MG63 (cell line): ENCODE results near the gene USH2A. TPM values are rescaled to one million over a fixed set of nuclear protein-coding genes. Genes with fewer than 3 reads are reported as not detected.

ENCODE experiments used
- DNase-seq: peaks from one replicate; pipeline ENCODE4 v3.0.0-alpha.2; 2020
- H3K27me3 ChIP-seq: fragments of 250-450 bp; sonication (Bioruptor Pico); 2 replicates; pipeline ENCODE4 v1.5.1; 2020; ENCODE audit warnings: mild to moderate bottlenecking, moderate library complexity
- H3K36me3 ChIP-seq: fragments of 250-450 bp; sonication (Bioruptor Pico); 2 replicates; pipeline ENCODE4 v1.5.1; 2020; ENCODE audit warnings: mild to moderate bottlenecking, moderate library complexity
- H3K4me3 ChIP-seq: fragments of 250-450 bp; sonication (Bioruptor Pico); 2 replicates; pipeline ENCODE4 v1.5.1; 2020; ENCODE audit warnings: mild to moderate bottlenecking, moderate library complexity
- H3K9me3 ChIP-seq: fragments of 250-450 bp; sonication (Bioruptor Pico); 2 replicates; pipeline ENCODE4 v1.5.1; 2020; ENCODE audit warnings: mild to moderate bottlenecking, moderate library complexity
- total RNA-seq: library from RNA; depleted of rRNA; stranded (reverse); fragments of >200 nt; shearing (Covaris generic); gene quantifications from 2 replicates; pipeline ENCODE4 v1.2.3, GENCODE V29; 2014; ENCODE audit warnings: low replicate concordance

The USH2A gene
- total RNA-seq, 1 experiment from 2014 or later: 0.16 TPM

GRCh38 chr1:215797859-215798258 lies 625.4 kb downstream of the USH2A start:
- H3K9me3 ChIP-seq: no peaks in the 10 kb centered on the region; the same call in 1 of the 2 replicates
- no peaks in the 10 kb centered on the region for H3K36me3 ChIP-seq
- no peak overlapping the region for H3K4me3 ChIP-seq
- no peaks in the 10 kb centered on the region for H3K27me3 ChIP-seq
- DNase-seq: no peak

- no peaks in the 10 kb centered on the region for H3K36me3 ChIP-seq
- DNase-seq: no peak
These were observed 629.1 kb downstream of the USH2A start for GRCh38 chr1:215794156-215794555.

GRCh38 chr1:215793180-215793579 lies 630.1 kb downstream of the USH2A start:
- H3K36me3 ChIP-seq: no peaks in the 10 kb centered on the region
- H3K27me3 ChIP-seq: no peaks in the 10 kb centered on the region
- no peak for DNase-seq
- H3K4me3 ChIP-seq: no peak overlapping the region
- H3K9me3 ChIP-seq: no peaks in the 10 kb centered on the region; the same call in 1 of the 2 replicates

More at GRCh38 chr1:215794156-215794555, 629.1 kb downstream of the USH2A start:
- H3K4me3 ChIP-seq: no peak overlapping the region
- H3K9me3 ChIP-seq: no peaks in the 10 kb centered on the region; the same call in 1 of the 2 replicates
- no peaks in the 10 kb centered on the region for H3K27me3 ChIP-seq

- DNase-seq: no peak
- H3K27me3 ChIP-seq: no peaks in the 10 kb centered on the region
- H3K9me3 ChIP-seq: no peaks in the 10 kb centered on the region; the same call in 1 of the 2 replicates
- no peak overlapping the region for H3K4me3 ChIP-seq
- no peaks in the 10 kb centered on the region for H3K36me3 ChIP-seq
These were observed 630.8 kb downstream of the USH2A start for GRCh38 chr1:215792446-215792845.

GRCh38 chr1:215789981-215790380 lies 633.3 kb downstream of the USH2A start:
- H3K36me3 ChIP-seq: no peaks in the 10 kb centered on the region
- no peak for DNase-seq

GRCh38 chr1:215786997-215787396 lies 636.3 kb downstream of the USH2A start:
- Histone ChIP-seq H3K4me3 (no peak overlapping the region), H3K27me3 (no peaks in the 10 kb centered on the region), H3K9me3 (no peaks in the 10 kb centered on the region), H3K36me3 (no peaks in the 10 kb centered on the region)
- no peak for DNase-seq

More at GRCh38 chr1:215789981-215790380, 633.3 kb downstream of the USH2A start:
- Histone ChIP-seq H3K4me3 (no peak overlapping the region), H3K27me3 (no peaks in the 10 kb centered on the region), H3K9me3 (no peaks in the 10 kb centered on the region; the same call in 1 of the 2 replicates)

- Histone ChIP-seq H3K27me3 (no peaks in the 10 kb centered on the region), H3K36me3 (no peaks in the 10 kb centered on the region), H3K4me3 (no peak overlapping the region), H3K9me3 (no peaks in the 10 kb centered on the region)
- DNase-seq: no peak
These were observed 642.6 kb downstream of the USH2A start for GRCh38 chr1:215780641-215781040.

GRCh38 chr1:215780139-215780538 lies 643.1 kb downstream of the USH2A start:
- no peaks in the 10 kb centered on the region for H3K9me3 ChIP-seq
- no peak overlapping the region for H3K4me3 ChIP-seq
- DNase-seq: no peak
- H3K36me3 ChIP-seq: no peaks in the 10 kb centered on the region
- H3K27me3 ChIP-seq: no peaks in the 10 kb centered on the region

GRCh38 chr1:215779729-215780128 lies 643.5 kb downstream of the USH2A start:
- no peaks in the 10 kb centered on the region for H3K27me3 ChIP-seq
- H3K9me3 ChIP-seq: no peaks in the 10 kb centered on the region
- no peaks in the 10 kb centered on the region for H3K36me3 ChIP-seq
- no peak for DNase-seq
- H3K4me3 ChIP-seq: no peak overlapping the region

- Histone ChIP-seq H3K36me3 (no peaks in the 10 kb centered on the region), H3K9me3 (no peaks in the 10 kb centered on the region), H3K27me3 (no peaks in the 10 kb centered on the region), H3K4me3 (no peak overlapping the region)
- no peak for DNase-seq
These were observed 645.8 kb downstream of the USH2A start for GRCh38 chr1:215777370-215777925.

GRCh38 chr1:215776336-215776735 lies 646.9 kb downstream of the USH2A start:
- no peak for DNase-seq
- Histone ChIP-seq H3K4me3 (no peak overlapping the region), H3K9me3 (no peaks in the 10 kb centered on the region), H3K36me3 (no peaks in the 10 kb centered on the region), H3K27me3 (no peaks in the 10 kb centered on the region)

GRCh38 chr1:215772151-215772550 lies 651.1 kb downstream of the USH2A start:
- H3K27me3 ChIP-seq: no peaks in the 10 kb centered on the region
- no peaks in the 10 kb centered on the region for H3K36me3 ChIP-seq
- H3K9me3 ChIP-seq: no peaks in the 10 kb centered on the region
- no peak overlapping the region for H3K4me3 ChIP-seq
- DNase-seq: no peak

- Histone ChIP-seq H3K9me3 (no peaks in the 10 kb centered on the region), H3K36me3 (no peaks in the 10 kb centered on the region), H3K27me3 (no peaks in the 10 kb centered on the region), H3K4me3 (no peak overlapping the region)
- no peak for DNase-seq
These were observed 654.9 kb downstream of the USH2A start for GRCh38 chr1:215768303-215768702.

- no peaks in the 10 kb centered on the region for H3K27me3 ChIP-seq
- H3K36me3 ChIP-seq: no peaks in the 10 kb centered on the region
- no peak for DNase-seq
- no peak overlapping the region for H3K4me3 ChIP-seq
- no peaks in the 10 kb centered on the region for H3K9me3 ChIP-seq
These were observed 655.5 kb downstream of the USH2A start for GRCh38 chr1:215767761-215768160.

GRCh38 chr1:215766521-215766920 lies 656.7 kb downstream of the USH2A start:
- Histone ChIP-seq H3K4me3 (no peak overlapping the region), H3K9me3 (no peaks in the 10 kb centered on the region), H3K27me3 (no peaks in the 10 kb centered on the region), H3K36me3 (no peaks in the 10 kb centered on the region)
- no peak for DNase-seq

- Histone ChIP-seq H3K27me3 (no peaks in the 10 kb centered on the region), H3K4me3 (no peak overlapping the region), H3K9me3 (no peaks in the 10 kb centered on the region), H3K36me3 (no peaks in the 10 kb centered on the region)
- DNase-seq: no peak
These were observed 657.4 kb downstream of the USH2A start for GRCh38 chr1:215765833-215766232.

GRCh38 chr1:215761446-215761845 lies 661.8 kb downstream of the USH2A start:
- Histone ChIP-seq H3K36me3 (no peaks in the 10 kb centered on the region), H3K27me3 (no peaks in the 10 kb centered on the region), H3K9me3 (no peaks in the 10 kb centered on the region), H3K4me3 (no peak overlapping the region)
- no peak for DNase-seq

GRCh38 chr1:215754112-215754511 lies 669.1 kb downstream of the USH2A start:
- H3K27me3 ChIP-seq: no peaks in the 10 kb centered on the region
- H3K4me3 ChIP-seq: no peak overlapping the region

More at GRCh38 chr1:215754112-215754511, 669.1 kb downstream of the USH2A start:
- Histone ChIP-seq H3K36me3 (no peaks in the 10 kb centered on the region), H3K9me3 (no peaks in the 10 kb centered on the region)
- DNase-seq: no peak
